GM12878 (cell line): Measurements from ENCODE around the gene NOP56. TPM values are rescaled to one million over a fixed set of nuclear protein-coding genes. Genes with fewer than 3 reads are reported as not detected.

Experiments used
- BMI1 ChIP-seq: fragments of 450-650 bp; IDR thresholded peaks from 2 replicates; pipeline ENCODE4 v1.6.1; 2016; ENCODE audit warnings: mild to moderate bottlenecking, moderate library complexity, borderline replicate concordance
- CEBPZ ChIP-seq: fragments of 150-350 bp; IDR thresholded peaks from 2 replicates; pipeline ENCODE4 v1.6.1; 2016; ENCODE audit warnings: low read depth, low read length
- E2F4 ChIP-seq: IDR thresholded peaks from 2 replicates; pipeline ENCODE4 v1.6.1; 2012; ENCODE audit warnings: low read depth, low read length, improper control_type of control experiment
- E2F8 ChIP-seq: fragments of 450-650 bp; IDR thresholded peaks from 2 replicates; pipeline ENCODE4 v1.6.1; 2018; ENCODE audit warnings: mild to moderate bottlenecking, low read depth, moderate library complexity; ENCODE audit not compliant: partially characterized antibody
- EP300 ChIP-seq, 2 experiments: fragments of 150-350 bp in 1 of 2; IDR thresholded peaks; 2 replicates each; pipeline ENCODE4 v1.6.1; 2011 to 2012; ENCODE audit warnings: low read depth in 2 of 2, low read length in 2 of 2, borderline replicate concordance in 1 of 2, improper control_type of control experiment in 1 of 2, inconsistent platforms in 1 of 2; ENCODE audit not compliant: control insufficient read depth in 1 of 2
- FOXM1 ChIP-seq: IDR thresholded peaks from 2 replicates; pipeline ENCODE4 v1.6.1; 2012; ENCODE audit warnings: low read depth, mild to moderate bottlenecking, inconsistent platforms, low read length, moderate library complexity
- NBN ChIP-seq: fragments of 450-650 bp; IDR thresholded peaks from 2 replicates; pipeline ENCODE4 v1.6.1; 2016
- NFXL1 ChIP-seq: fragments of 450-650 bp; IDR thresholded peaks from 2 replicates; pipeline ENCODE4 v1.6.1; 2017; ENCODE audit warnings: antibody characterized with exemption, mild to moderate bottlenecking, borderline replicate concordance
- NFYB ChIP-seq: IDR thresholded peaks from 2 replicates; pipeline ENCODE4 v1.6.1; 2011; ENCODE audit warnings: low read depth, mild to moderate bottlenecking, low read length, improper control_type of control experiment, moderate library complexity; ENCODE audit not compliant: insufficient read depth
- RBBP5 ChIP-seq: fragments of 200-600 bp; sonication (generic); conservative IDR thresholded peaks from 2 replicates; pipeline ENCODE4 v1.6.1; 2016
- SIN3A ChIP-seq: IDR thresholded peaks from 2 replicates; pipeline ENCODE4 v1.6.1; 2012; ENCODE audit warnings: low read depth, low read length, improper control_type of control experiment
- polyA plus RNA-seq, 11 experiments: library from polyadenylated mRNA; depleted of rRNA in 4 of 11; unstranded in 6 of 11; stranded (reverse) in 5 of 11; fragments of >200 nt; fragmentation: Nextera tagmentation in 4 of 11; fragmentation: Illumina TruSeq in 1 of 11; extraction: Ambion mirVana in 4 of 11; extraction: Trizol in 1 of 11; gene quantifications; 1 replicate in 1 of 11; 2 replicates in 10 of 11; pipeline versions ENCODE4 v1.2.1 to v1.2.3, GENCODE V29; 2011 to 2016; ENCODE audit warnings: inconsistent platforms in 2 of 11, missing spikeins in 2 of 11, low read depth in 1 of 11
- total RNA-seq, 4 experiments: library from RNA; depleted of rRNA in 3 of 4; stranded (reverse); fragments of >200 nt in 3 of 4; fragmentation: Illumina TruSeq in 1 of 4; extraction: Trizol in 1 of 4; gene quantifications; 2 replicates each; pipeline versions ENCODE4 v1.2.1 to v1.2.3, GENCODE V29; 2013 to 2021
- TF ChIP-seq, protein P1 (sequence below): fragments of 450-650 bp; IDR thresholded peaks from 2 replicates; pipeline ENCODE4 v1.6.1; 2018; ENCODE audit warnings: borderline replicate concordance, mild to moderate bottlenecking; ENCODE audit not compliant: partially characterized antibody
- TF ChIP-seq, protein P2 (sequence below), 3 experiments: IDR thresholded peaks in 2 of 3; conservative IDR thresholded peaks in 1 of 3; 2 replicates each; pipeline ENCODE4 v1.5.1; 2011; ENCODE audit warnings: low read depth in 3 of 3, low read length in 3 of 3, mild to moderate bottlenecking in 3 of 3, control low read depth in 2 of 3, moderate library complexity in 2 of 3, inconsistent platforms in 1 of 3, mixed read lengths in 1 of 3; ENCODE audit not compliant: control insufficient read depth in 2 of 3, insufficient read depth in 1 of 3; ENCODE audit errors: extremely low read depth in 1 of 3

NOP56 gene
- total and polyA plus RNA-seq, 10 of the 15 experiments (the other 5 are each of a cell fraction or from before 2014, with no cell fraction given), result 254 to 550 (median 464) TPM

GRCh38 chr20:2663887-2664719 is 11.7 kb downstream of the NOP56 start, which contains the start of gene IDH3B (continued):
- TF ChIP-seq E2F8 (peak; percentile 91), E2F4 (no peak), BMI1 (no peak), RBBP5 (no peak), FOXM1 (no peak), SIN3A (peak; percentile 72; the same call in 1 of the 2 replicates), EP300 (IDR thresholded peaks at IDR 0.05; ENCODE audit: borderline replicate concordance in 1 of 2, control insufficient read depth in 1 of 2, low read depth in 2 of 2, low read length in 2 of 2) (no peak), NFXL1 (no peak), NBN (peak; percentile 95), NFYB (no peak; the same call in 1 of the 2 replicates), CEBPZ (peak; percentile 6; the same call in 1 of the 2 replicates)
- TF ChIP-seq, protein P1, sequence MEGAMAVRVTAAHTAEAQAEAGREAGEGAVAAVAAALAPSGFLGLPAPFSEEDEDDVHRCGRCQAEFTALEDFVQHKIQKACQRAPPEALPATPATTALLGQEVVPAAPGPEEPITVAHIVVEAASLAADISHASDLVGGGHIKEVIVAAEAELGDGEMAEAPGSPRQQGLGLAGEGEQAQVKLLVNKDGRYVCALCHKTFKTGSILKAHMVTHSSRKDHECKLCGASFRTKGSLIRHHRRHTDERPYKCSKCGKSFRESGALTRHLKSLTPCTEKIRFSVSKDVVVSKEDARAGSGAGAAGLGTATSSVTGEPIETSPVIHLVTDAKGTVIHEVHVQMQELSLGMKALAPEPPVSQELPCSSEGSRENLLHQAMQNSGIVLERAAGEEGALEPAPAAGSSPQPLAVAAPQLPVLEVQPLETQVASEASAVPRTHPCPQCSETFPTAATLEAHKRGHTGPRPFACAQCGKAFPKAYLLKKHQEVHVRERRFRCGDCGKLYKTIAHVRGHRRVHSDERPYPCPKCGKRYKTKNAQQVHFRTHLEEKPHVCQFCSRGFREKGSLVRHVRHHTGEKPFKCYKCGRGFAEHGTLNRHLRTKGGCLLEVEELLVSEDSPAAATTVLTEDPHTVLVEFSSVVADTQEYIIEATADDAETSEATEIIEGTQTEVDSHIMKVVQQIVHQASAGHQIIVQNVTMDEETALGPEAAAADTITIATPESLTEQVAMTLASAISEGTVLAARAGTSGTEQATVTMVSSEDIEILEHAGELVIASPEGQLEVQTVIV, result peak; percentile 58
- TF ChIP-seq, protein P2, sequence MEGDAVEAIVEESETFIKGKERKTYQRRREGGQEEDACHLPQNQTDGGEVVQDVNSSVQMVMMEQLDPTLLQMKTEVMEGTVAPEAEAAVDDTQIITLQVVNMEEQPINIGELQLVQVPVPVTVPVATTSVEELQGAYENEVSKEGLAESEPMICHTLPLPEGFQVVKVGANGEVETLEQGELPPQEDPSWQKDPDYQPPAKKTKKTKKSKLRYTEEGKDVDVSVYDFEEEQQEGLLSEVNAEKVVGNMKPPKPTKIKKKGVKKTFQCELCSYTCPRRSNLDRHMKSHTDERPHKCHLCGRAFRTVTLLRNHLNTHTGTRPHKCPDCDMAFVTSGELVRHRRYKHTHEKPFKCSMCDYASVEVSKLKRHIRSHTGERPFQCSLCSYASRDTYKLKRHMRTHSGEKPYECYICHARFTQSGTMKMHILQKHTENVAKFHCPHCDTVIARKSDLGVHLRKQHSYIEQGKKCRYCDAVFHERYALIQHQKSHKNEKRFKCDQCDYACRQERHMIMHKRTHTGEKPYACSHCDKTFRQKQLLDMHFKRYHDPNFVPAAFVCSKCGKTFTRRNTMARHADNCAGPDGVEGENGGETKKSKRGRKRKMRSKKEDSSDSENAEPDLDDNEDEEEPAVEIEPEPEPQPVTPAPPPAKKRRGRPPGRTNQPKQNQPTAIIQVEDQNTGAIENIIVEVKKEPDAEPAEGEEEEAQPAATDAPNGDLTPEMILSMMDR (IDR thresholded peaks at IDR 0.05 in 2 of 3, conservative IDR thresholded peaks at IDR 0.05 in 1 of 3; ENCODE audit: control insufficient read depth in 2 of 3, extremely low read depth in 1 of 3, insufficient read depth in 1 of 3, low read depth in 3 of 3, low read length in 3 of 3), result no peak
